ENCODE measurements around the gene BCL2. TPM values are rescaled to one million over a fixed set of nuclear protein-coding genes. Genes with fewer than 3 reads are reported as not detected.

BCL2 gene
- total RNA-seq, 1 experiment from 2014 or later, result 1.5 TPM

DNA sequence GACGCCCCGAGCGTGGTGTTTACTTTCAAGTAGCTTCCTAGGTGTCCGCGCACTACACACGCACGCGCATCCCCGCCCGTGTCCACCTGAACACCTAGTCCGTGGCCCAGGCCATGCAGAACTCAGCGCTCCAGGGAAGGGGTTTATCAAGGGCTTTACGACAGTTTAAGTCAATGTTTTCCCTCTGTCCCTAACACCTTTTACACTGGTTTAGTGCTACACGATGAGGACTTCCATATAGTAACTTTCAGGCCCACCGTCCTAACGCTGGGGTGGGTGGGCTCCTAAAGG lies 1.4 kb upstream of the BCL2 start:
- ChIA-PET CTCF (no interaction called here), POLR2A (ENCODE audit: unreplicated experiment) (no interaction called here)
- H4K20me1 ChIP-seq (ENCODE audit: low read length), result no peaks in the 10 kb centered on the region
- no peaks in the 10 kb centered on the region for H3K79me2 ChIP-seq (ENCODE audit: low read length)
- peaks cover 24% of the 10 kb centered on the region for H3K4me1 ChIP-seq (ENCODE audit: insufficient read depth, low read length)
- peak; percentile 40 for DNase-seq
- no TSS peak for BruUV-seq (replicated peaks)
- ATAC-seq, result peak; percentile 16
- H3K36me3 ChIP-seq (ENCODE audit: low read depth, low read length), result no peaks in the 10 kb centered on the region
- TF ChIP-seq, protein P1, sequence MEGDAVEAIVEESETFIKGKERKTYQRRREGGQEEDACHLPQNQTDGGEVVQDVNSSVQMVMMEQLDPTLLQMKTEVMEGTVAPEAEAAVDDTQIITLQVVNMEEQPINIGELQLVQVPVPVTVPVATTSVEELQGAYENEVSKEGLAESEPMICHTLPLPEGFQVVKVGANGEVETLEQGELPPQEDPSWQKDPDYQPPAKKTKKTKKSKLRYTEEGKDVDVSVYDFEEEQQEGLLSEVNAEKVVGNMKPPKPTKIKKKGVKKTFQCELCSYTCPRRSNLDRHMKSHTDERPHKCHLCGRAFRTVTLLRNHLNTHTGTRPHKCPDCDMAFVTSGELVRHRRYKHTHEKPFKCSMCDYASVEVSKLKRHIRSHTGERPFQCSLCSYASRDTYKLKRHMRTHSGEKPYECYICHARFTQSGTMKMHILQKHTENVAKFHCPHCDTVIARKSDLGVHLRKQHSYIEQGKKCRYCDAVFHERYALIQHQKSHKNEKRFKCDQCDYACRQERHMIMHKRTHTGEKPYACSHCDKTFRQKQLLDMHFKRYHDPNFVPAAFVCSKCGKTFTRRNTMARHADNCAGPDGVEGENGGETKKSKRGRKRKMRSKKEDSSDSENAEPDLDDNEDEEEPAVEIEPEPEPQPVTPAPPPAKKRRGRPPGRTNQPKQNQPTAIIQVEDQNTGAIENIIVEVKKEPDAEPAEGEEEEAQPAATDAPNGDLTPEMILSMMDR (conservative IDR thresholded peaks at IDR 0.05; ENCODE audit: low read depth, low read length), result no peak
- no peak for TF ChIP-seq EZH2phosphoT487 (IDR thresholded peaks at IDR 0.05; ENCODE audit: borderline replicate concordance, low read length)
- no peak for TF ChIP-seq EZH2 (IDR thresholded peaks at IDR 0.05; ENCODE audit: low read length, unreplicated experiment)
- peak overlapping the region; percentile 67 for H3K4me3 ChIP-seq (ENCODE audit: low read length)
- H3K9me3 ChIP-seq (ENCODE audit: low read length), result no peaks in the 10 kb centered on the region
- H3K4me2 ChIP-seq (ENCODE audit: low read length), result peak overlapping the region; percentile 83
- no peaks in the 10 kb centered on the region for H3K9me2 ChIP-seq (replicated peaks; ENCODE audit: low read length)
- no peaks in the 10 kb centered on the region for H3K27me3 ChIP-seq (ENCODE audit: low read length)
- peak overlapping the region; percentile 76 for H2AFZ ChIP-seq (ENCODE audit: low read length)
- no peak overlapping the region for H3K27ac ChIP-seq (ENCODE audit: low read length)
- intact Hi-C loops (cut with micrococcal nuclease), result loop anchor here (5.0 to 10.0 kb wide), 2 partner anchors 84 to 736 kb away; no protein-coding TSS in a partner anchor
- H3F3A ChIP-seq (ENCODE audit: low read length, unreplicated experiment), result no peaks in the 10 kb centered on the region
- peak overlapping the region; percentile 74 for H3K9ac ChIP-seq (ENCODE audit: low read length)

DNA sequence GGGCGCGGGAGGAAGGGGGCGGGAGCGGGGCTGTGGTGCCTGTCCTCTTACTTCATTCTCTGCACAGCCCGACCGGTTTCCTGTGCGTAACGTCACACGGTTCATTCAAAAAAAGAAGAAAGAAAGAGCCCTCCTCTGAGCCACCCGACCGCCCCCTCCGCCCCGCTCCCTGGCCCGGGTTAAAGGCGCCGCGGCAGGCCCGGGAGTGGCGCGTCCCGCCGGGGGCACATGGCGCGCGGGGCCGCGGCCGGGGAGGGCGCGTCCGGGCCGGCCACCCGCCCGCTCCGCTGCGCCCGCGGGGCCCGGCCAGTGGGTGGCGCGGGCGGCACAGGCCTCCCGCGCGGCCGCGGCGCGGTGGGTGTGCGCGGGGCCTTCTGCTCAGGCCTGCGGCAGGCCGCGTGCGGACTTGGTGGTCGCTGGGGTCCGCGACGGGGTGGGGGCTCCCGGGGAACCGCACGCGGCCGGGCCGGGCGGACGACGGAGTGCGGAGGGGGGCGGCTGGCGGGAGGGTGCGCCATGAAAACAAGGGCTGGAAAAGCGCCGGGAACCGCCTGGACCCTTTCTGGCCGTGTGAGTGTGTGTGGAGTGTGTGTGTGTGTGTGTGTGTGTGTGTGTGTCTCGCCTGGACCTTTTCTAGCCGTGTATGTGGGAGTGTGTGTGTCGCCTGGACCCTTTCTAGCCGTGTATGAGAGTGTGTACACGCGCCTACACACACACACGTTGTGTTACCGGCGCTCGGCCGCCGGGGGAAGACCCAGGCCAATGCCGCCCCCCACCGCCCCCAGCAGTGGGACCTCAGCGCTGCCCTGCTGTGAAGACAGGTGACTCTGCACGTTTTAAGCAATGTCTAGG lies 780 bp upstream of the BCL2 start:
- CTCF ChIA-PET, result no interaction called here
- peak; percentile 63 for DNase-seq
- H3K79me2 ChIP-seq (ENCODE audit: low read length), result no peaks in the 10 kb centered on the region

More for the DNA sequence above, 780 bp upstream of the BCL2 start:
- intact Hi-C loops (cut with micrococcal nuclease), result loop anchor here (5.0 to 10.0 kb wide), 2 partner anchors 83 to 736 kb away; no protein-coding TSS in a partner anchor
- no peaks in the 10 kb centered on the region for H3K9me3 ChIP-seq (ENCODE audit: low read length)
- H3K36me3 ChIP-seq (ENCODE audit: low read depth, low read length), result no peaks in the 10 kb centered on the region
- H4K20me1 ChIP-seq (ENCODE audit: low read length), result no peaks in the 10 kb centered on the region
- H3F3A ChIP-seq (ENCODE audit: low read length, unreplicated experiment), result no peaks in the 10 kb centered on the region
- peaks cover 27% of the 10 kb centered on the region for H3K4me1 ChIP-seq (ENCODE audit: insufficient read depth, low read length)
- no peak overlapping the region for H3K27ac ChIP-seq (ENCODE audit: low read length)
- H2AFZ ChIP-seq (ENCODE audit: low read length), result peak overlapping the region; percentile 76
- H3K4me3 ChIP-seq (ENCODE audit: low read length), result peak overlapping the region; percentile 67
- TF ChIP-seq EZH2phosphoT487 (IDR thresholded peaks at IDR 0.05; ENCODE audit: borderline replicate concordance, low read length), result no peak
- TF ChIP-seq, protein P1 (conservative IDR thresholded peaks at IDR 0.05; ENCODE audit: low read depth, low read length), result no peak
- TF ChIP-seq EZH2 (IDR thresholded peaks at IDR 0.05; ENCODE audit: low read length, unreplicated experiment), result no peak
- H3K9ac ChIP-seq (ENCODE audit: low read length), result peak overlapping the region; percentile 74
- H3K9me2 ChIP-seq (replicated peaks; ENCODE audit: low read length), result no peaks in the 10 kb centered on the region
- H3K27me3 ChIP-seq (ENCODE audit: low read length), result no peaks in the 10 kb centered on the region
- BruUV-seq (replicated peaks), result TSS peak; percentile 28
- H3K4me2 ChIP-seq (ENCODE audit: low read length), result peak overlapping the region; percentile 83
- POLR2A ChIA-PET (ENCODE audit: unreplicated experiment), result no interaction called here
- peak; percentile 67 for ATAC-seq
